UCSD-AML1 (cell line): Measurements from ENCODE around the gene COL3A1.

Experiments
- DNase-seq: peaks from one replicate; lab custom pipeline; 2025; ENCODE audit not compliant: unreplicated experiment; lab: John Stamatoyannopoulos, UW

Gene COL3A1

GRCh38 chr2:189015359-189015758 lies 41.2 kb downstream of the COL3A1 start:
- DNase-seq, result no peak

- DNase-seq, result no peak
These were observed 42.2 kb downstream of the COL3A1 start for GRCh38 chr2:189016311-189016861.

GRCh38 chr2:189018631-189019030 lies 44.5 kb downstream of the COL3A1 start:
- no peak for DNase-seq

GRCh38 chr2:189020179-189020578 lies 46.0 kb downstream of the COL3A1 start:
- no peak for DNase-seq

GRCh38 chr2:189022053-189022481 lies 47.9 kb downstream of the COL3A1 start:
- DNase-seq, result no peak

- no peak for DNase-seq
These were observed 48.3 kb downstream of the COL3A1 start for GRCh38 chr2:189022492-189022891.

GRCh38 chr2:189024901-189025618 lies 50.9 kb downstream of the COL3A1 start:
- no peak for DNase-seq

GRCh38 chr2:189037518-189037917 lies 63.3 kb downstream of the COL3A1 start:
- DNase-seq, result no peak

GRCh38 chr2:189045836-189046235 lies 71.7 kb downstream of the COL3A1 start:
- DNase-seq, result no peak

- DNase-seq, result no peak
These were observed 72.1 kb downstream of the COL3A1 start for GRCh38 chr2:189046320-189046719.

GRCh38 chr2:189047171-189047888 lies 73.2 kb downstream of the COL3A1 start:
- DNase-seq, result no peak

- DNase-seq, result no peak
These were observed 74.0 kb downstream of the COL3A1 start for GRCh38 chr2:189048189-189048588.

GRCh38 chr2:189049709-189050164 lies 75.6 kb downstream of the COL3A1 start:
- DNase-seq, result no peak

- no peak for DNase-seq
These were observed 76.1 kb downstream of the COL3A1 start for GRCh38 chr2:189050165-189050712.

- no peak for DNase-seq
These were observed 82.3 kb downstream of the COL3A1 start for GRCh38 chr2:189056200-189057106.

GRCh38 chr2:189057316-189057715 lies 83.1 kb downstream of the COL3A1 start:
- DNase-seq, result no peak

GRCh38 chr2:189060096-189060642 lies 86.0 kb downstream of the COL3A1 start:
- DNase-seq, result no peak
